ENCODE data around the gene TADA2B.

The TADA2B gene

GRCh38 chr4:7051144-7051495, 7.9 kb downstream of the TADA2B start:
- no peak for TF ChIP-seq CTCF (conservative IDR thresholded peaks at IDR 0.05; ENCODE audit: low read depth, low read length)
- Histone ChIP-seq H3K9ac (no peak overlapping the region), H2AFZ (ENCODE audit: low read depth) (no peak overlapping the region), H3K4me2 (no peak overlapping the region), H3K27ac (no peak overlapping the region), H3K36me3 (ENCODE audit: insufficient read depth) (no peaks in the 10 kb centered on the region; the same call in 1 of the 2 replicates), H3K4me3 (IDR thresholded peaks at IDR 0.05; ENCODE audit: insufficient read depth, low read depth, low read length) (no peak overlapping the region), H4K20me1 (ENCODE audit: insufficient read depth) (no peaks in the 10 kb centered on the region), H3K79me2 (ENCODE audit: insufficient read depth, low read depth) (peaks cover 8% of the 10 kb centered on the region; the same call in 1 of the 2 replicates), H3K27me3 (ENCODE audit: insufficient read depth, low read depth) (no peaks in the 10 kb centered on the region), H3K4me1 (ENCODE audit: low read depth, poor library complexity, severe bottlenecking) (peaks cover 14% of the 10 kb centered on the region)

- Histone ChIP-seq H3K4me2 (no peak overlapping the region), H3K27ac (no peak overlapping the region), H3K4me1 (ENCODE audit: low read depth, poor library complexity, severe bottlenecking) (peaks cover 6% of the 10 kb centered on the region)
These were observed 8.7 kb downstream of the TADA2B start for GRCh38 chr4:7051905-7052304.

GRCh38 chr4:7052313-7052712, 9.1 kb downstream of the TADA2B start:
- Histone ChIP-seq H3K4me3 (IDR thresholded peaks at IDR 0.05; ENCODE audit: insufficient read depth, low read depth, low read length) (no peak overlapping the region), H2AFZ (ENCODE audit: low read depth) (no peak overlapping the region), H3K4me2 (no peak overlapping the region), H3K27me3 (ENCODE audit: insufficient read depth, low read depth) (no peaks in the 10 kb centered on the region), H3K4me1 (ENCODE audit: low read depth, poor library complexity, severe bottlenecking) (peaks cover 4% of the 10 kb centered on the region), H3K36me3 (ENCODE audit: insufficient read depth) (no peaks in the 10 kb centered on the region; the same call in 1 of the 2 replicates), H4K20me1 (ENCODE audit: insufficient read depth) (no peaks in the 10 kb centered on the region), H3K27ac (no peak overlapping the region), H3K9ac (no peak overlapping the region), H3K79me2 (ENCODE audit: insufficient read depth, low read depth) (peaks cover 1% of the 10 kb centered on the region; the same call in 1 of the 2 replicates)
- TF ChIP-seq CTCF (conservative IDR thresholded peaks at IDR 0.05; ENCODE audit: low read depth, low read length) = no peak

More at GRCh38 chr4:7051905-7052304, 8.7 kb downstream of the TADA2B start:
- no peaks in the 10 kb centered on the region; the same call in 1 of the 2 replicates for H3K36me3 ChIP-seq (ENCODE audit: insufficient read depth)
- TF ChIP-seq CTCF (conservative IDR thresholded peaks at IDR 0.05; ENCODE audit: low read depth, low read length) = no peak
- H3K27me3 ChIP-seq (ENCODE audit: insufficient read depth, low read depth) = no peaks in the 10 kb centered on the region
- peaks cover 5% of the 10 kb centered on the region; the same call in 1 of the 2 replicates for H3K79me2 ChIP-seq (ENCODE audit: insufficient read depth, low read depth)
- H3K9ac ChIP-seq = no peak overlapping the region
- no peak overlapping the region for H2AFZ ChIP-seq (ENCODE audit: low read depth)
- no peaks in the 10 kb centered on the region for H4K20me1 ChIP-seq (ENCODE audit: insufficient read depth)
- no peak overlapping the region for H3K4me3 ChIP-seq (IDR thresholded peaks at IDR 0.05; ENCODE audit: insufficient read depth, low read depth, low read length)

DNA sequence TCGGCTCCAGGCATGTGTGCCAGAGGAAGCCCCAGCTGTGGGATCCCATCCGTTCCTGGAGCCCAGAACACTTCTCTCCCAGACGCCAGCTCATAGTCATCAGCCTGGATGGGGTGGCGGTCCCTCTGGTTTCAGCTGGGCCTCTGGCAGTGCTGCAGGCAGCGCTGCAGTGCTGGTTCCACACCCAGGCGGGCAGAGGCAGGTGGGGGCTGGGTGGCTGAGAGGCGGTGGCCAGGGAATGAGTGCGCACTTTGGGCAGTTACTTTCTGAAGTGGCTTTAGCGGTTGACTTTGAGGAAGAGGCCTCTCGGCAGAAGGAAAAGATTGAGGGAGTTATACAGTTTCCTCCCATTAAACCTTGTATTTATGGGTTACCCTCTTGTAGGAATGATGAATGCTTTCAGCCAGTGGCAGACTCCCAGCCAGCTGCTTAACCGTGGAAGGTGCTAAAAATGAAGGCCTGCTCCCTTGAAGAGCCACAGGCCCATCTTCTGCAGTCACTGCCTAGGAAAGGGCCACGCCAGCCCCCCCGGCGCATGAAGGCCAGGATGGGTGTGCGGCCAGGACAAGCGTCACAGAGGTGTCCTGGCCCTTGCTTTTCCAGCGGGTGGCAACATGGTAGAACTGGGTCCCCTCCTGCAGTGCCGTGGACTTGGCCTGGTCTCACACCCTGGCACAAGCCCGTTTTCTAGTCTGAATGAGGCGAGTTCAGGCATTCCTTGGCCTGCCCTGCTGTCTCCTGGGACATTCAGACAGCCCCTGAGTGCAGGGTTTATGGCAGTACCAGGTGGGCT, 9.9 kb downstream of the TADA2B start:
- H4K20me1 ChIP-seq (ENCODE audit: insufficient read depth) = no peaks in the 10 kb centered on the region
- no peak for TF ChIP-seq CTCF (conservative IDR thresholded peaks at IDR 0.05; ENCODE audit: low read depth, low read length)
- no peak overlapping the region for H3K9ac ChIP-seq
- H3K79me2 ChIP-seq (ENCODE audit: insufficient read depth, low read depth) = no peaks in the 10 kb centered on the region
- no peaks in the 10 kb centered on the region; the same call in 1 of the 2 replicates for H3K36me3 ChIP-seq (ENCODE audit: insufficient read depth)
- H3K27me3 ChIP-seq (ENCODE audit: insufficient read depth, low read depth) = no peaks in the 10 kb centered on the region
- H3K4me3 ChIP-seq (IDR thresholded peaks at IDR 0.05; ENCODE audit: insufficient read depth, low read depth, low read length) = no peak overlapping the region
- no peak overlapping the region for H3K4me2 ChIP-seq
- no peak overlapping the region for H3K27ac ChIP-seq
- H2AFZ ChIP-seq (ENCODE audit: low read depth) = no peak overlapping the region
- peaks cover 9% of the 10 kb centered on the region for H3K4me1 ChIP-seq (ENCODE audit: low read depth, poor library complexity, severe bottlenecking)
